Epidermal melanocyte (primary cell): ENCODE data around the gene ZNF646.
"Not testable (repeated sequence)": the region's sequence is repeated elsewhere in the genome, so short reads cannot be mapped to it uniquely, and the experiment has no call there.

Experiments used
- DNase-seq: peaks from one replicate; pipeline ENCODE4 v3.0.0; 2011; ENCODE audit warnings: low spot score; ENCODE audit not compliant: insufficient read length

Gene ZNF646

DNA sequence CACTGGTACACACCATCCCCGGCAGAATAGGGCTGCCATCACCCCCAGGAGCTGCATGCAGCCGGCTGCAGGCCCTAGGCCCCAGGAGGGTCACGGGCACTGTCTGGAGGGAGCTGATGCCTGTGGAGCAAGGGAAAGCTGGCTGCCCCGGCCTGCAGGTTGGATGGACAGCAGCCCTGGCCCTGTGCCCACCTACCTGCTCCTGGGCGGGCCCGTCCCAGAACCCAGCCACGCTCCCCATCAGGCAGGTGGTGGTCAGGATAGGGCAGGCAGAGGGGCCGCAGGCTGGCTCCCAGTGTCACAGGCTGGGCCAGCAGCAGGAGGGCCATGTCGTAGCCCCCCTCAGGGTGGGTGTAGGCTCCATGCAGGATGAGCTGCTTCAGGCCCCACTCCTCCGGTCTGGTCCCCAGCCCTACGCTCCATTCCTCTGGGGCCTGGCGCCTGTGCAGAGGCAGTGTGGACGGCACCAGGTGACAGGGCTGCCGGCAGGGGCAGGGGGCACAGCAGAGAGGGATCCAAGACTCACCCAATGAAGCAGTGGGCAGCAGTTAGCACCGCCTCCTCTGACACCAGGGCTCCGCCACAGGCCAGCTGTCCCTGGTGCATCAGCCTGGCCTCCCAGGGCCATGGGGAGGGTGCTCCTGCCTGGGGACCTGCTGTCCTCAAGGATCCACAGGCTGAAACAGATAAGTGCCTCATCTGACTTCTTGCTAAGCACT is 10.5 kb downstream of the ZNF646 start:
- DNase-seq: peak; percentile 15

DNA sequence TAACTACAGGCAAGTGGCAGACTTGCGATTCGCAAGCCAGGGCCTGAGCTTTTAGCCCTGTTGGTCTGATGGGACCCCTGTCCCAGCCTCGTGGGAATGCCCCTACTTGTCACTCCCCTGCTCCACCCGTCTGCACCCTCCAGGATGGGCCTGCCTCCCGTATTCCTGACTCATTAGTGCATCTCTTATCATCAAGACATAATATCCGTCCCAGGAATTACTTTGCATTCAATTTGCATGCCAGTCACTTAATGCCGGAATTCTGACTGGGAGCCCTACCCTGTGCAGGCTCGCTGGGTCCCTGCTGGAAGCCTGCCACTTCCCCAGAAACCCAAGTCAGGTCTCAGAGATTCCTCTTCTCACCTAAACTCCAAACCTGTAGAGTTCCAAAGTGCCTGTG is 11.2 kb downstream of the ZNF646 start:
- DNase-seq: peak; percentile 13

DNA sequence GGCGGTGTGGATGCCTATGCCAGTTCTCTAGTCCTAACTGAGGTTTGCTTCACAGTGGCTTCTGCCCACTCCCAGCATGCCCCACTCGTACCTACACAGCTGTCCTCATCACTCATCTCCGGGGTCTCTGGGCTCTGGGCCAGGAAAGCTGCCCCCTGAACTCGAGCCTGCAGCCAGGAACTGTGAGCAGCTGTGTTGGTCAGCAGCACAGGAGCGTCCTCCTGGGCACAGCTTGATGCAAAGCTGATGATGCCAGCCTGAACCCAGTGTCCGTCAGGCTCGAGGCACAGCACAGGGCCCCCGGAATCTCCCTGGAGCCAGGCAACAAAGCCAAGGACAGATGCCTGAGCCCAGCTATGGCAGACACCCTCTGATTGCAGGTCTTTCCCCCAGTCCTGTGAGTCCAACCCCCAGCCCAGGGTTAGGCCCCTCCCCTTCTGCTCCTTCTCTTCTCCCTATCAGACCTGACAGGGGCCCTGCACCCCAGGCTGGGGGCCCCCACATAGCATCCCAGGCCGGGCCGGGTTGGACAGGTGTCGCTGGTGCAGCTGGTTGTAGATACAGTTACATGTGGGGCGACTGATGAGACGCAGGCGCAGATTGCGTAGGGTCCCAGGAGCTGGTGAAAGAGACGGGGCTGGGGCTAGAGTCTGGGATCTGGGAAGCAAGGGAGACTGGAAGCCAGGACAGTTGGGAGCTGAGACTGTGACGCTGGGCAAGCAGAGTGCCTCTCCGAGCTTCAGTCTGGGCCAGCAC is 11.8 kb downstream of the ZNF646 start:
- DNase-seq: peak; percentile 11

DNA sequence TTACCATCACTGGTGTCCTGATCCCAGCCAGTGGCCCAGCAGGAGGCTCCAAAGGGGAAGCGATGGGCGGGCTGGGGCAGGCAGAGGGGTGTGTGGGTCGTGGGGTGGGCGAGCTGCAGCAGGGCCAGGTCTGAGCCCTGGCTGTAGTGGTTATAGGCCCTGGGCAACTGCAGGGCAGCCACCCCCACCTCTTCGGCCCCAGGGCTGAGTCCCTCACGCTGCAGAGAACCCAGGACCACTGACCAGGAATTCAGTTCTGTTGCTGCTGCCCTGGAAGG is 12.3 kb downstream of the ZNF646 start:
- DNase-seq: peak; percentile 4

DNA sequence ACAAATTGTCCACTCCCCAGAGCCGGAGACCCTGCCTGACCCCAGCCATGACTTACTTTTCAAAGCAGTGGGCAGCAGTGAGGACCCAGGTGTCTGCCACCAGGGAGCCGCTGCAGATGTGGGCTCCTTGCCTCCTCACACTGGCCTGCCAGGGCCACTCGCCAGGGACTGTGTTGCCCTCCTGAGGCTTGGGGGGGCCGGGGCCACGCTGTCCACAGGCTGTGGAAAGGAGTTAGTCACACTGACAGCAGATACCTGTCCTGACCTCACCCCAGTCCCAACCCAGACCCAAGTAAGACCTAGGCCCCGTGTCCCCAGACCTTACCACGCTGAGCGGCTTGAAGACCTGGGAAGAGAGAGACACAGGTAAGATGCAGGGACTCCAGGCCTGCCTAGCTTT is 13.3 kb downstream of the ZNF646 start:
- no peak for DNase-seq

DNA sequence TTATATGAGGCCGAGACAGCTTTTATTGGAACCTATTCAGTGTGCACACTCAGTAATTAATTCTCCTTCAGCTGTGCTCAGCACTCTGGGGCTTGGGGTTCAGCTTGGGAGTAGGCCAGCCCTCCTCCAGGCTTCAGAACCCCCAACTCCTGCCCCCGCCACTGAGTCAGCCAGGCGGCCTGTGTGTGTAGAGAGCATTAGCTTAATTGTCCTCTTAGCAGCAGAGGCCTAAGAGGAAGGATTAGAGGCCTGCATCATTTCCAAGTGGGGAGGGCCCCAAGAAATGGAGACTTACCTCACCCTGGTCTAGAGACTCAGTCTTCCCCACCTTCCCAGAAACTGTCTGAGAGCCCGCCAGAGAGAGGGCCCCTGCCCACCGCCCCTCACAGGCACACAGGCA is 13.7 kb downstream of the ZNF646 start:
- no peak for DNase-seq

DNA sequence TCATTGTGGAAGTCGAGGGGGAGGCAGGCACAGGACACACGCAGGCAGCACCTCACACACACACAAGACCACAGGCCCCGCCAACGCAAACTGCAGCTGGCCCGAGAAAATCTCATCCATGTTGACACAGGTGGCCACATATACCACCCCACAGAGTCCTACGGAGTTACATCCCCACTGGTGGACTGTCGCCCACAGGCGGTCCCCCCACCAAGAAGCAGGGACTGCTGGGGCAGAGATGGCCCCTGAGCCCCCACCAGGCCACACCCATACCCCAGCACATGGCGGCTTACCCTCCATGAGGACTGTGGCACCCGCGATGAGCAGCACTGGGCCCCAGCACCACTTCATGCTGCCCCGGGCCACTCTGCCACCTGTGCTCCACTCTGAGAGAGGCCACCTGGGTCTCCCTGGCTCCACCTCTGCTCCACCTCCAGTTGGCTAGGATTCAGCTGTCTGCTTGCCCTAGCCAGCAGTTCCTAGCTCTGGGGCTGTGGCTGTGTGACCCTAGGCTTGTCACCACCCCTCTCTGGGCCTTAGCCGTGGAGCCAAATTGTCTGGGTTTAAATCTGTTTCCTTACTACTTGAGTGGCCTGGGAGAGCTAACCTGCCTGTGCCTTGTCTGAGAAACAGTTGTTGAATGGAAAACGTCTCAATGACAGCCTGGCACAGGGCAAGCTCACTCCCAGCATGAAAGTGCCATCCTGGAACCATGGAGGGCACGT is 14.4 kb downstream of the ZNF646 start, which contains the start of gene PRSS53:
TSS of gene PRSS53 (minus strand) at position 485 of the 725 bp plus-strand sequence. CDS start at position 351, 134 bp downstream.
- peak; percentile 12 for DNase-seq

DNA sequence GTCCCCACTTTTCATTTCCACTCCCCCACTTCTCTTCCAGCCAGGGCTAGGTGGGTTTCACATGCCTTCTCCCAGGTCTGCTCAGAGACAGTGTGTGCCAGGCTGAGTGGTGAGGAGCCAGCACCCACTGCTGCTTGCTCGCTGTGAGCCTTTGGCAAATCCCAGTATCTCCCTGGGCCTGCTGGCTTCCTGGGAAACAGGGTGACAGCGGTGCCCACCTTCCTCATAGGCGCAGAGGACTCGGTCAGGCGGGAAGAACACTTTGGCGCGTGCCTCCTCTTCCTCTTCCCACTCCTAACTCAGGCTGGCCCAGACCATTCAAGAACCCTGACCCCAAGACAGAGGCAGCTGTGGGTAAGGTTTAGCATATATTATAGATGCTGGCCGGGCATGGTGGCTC is 15.0 kb downstream of the ZNF646 start:
- no peak for DNase-seq

DNA sequence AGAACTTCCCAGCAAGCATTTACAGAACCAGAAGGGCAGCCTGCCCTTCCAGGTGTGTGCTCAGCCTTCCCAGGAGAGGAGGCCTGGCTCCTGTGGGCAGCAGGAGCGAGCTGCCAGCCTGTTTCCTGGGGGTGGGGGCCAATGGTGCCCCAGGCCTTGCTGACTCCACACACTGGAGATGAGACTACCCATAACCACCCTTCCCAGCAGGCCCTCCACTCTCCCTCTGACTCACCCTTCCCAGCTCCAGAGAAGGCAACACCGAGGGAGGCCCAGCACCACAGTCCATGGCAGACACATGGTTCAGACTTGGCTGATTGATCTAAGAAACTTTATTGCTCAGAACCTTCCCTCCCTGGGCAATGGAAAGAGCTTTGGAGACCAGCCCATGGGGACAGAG is 16.3 kb downstream of the ZNF646 start:
- no peak for DNase-seq

DNA sequence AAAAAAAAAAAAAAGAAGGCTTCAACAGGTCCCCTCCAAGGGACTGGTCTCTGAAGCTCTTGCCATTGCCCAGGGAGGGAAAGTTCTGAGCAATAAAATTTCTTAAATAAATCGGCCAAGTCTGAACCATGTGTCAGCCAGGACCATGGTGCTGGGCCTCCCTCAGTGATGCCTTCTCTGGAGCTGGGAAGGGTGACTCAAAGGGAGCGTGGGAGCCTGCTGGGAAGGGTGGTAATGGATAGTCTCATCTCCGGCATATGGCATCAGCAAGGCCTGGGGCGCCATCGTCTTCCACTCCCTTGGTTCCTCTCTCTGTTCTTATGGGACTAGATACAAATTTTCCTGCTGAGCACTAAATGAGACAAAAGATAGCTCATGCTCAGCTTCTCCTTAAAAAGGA is 18.1 kb downstream of the ZNF646 start:
- peak; percentile 12 for DNase-seq

DNA sequence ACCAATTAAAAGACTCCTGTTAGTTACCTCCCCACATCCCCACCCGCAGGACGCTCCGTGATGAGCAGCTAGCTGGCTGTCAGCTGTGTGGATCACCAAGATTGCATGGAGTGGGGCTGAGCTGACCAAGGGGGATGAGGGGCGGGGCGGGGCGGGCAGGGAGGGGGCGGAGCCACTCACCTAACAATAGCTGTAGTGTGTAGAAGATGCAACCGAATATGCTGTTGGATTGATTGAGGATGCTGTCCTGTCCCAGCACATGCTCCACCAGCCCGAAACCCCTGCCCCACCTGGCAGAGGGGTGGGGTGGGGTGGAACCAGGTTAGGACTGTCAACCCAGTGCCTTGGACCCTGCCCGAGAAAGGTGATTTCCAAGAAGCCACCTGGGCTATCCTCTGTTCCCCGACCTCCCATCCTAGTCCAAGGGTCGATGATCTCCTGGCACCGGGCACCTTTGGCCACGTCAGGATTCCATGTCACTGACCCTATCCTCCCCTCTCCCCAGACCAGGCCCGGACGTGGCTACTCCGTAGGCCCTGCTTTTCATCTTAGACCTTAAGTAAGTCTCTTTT is 19.0 kb downstream of the ZNF646 start:
- DNase-seq: peak; percentile 70

DNA sequence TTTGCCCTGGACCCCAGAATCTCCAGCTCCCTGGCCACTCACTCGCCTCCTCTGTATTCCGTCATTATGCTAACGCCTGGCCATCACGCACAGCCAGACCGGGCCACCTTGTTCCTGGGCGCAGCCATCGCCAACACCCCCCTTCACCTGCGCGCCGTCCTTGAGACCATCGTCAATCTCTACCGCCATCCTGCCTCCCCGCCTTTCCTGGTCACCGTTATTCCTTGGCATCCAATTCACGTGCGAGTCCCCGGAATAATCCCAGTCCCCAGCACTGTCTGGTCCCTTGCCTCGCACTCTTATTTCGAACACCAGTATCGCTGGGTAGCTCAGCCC is 19.8 kb downstream of the ZNF646 start:
- peak; percentile 11 for DNase-seq

DNA sequence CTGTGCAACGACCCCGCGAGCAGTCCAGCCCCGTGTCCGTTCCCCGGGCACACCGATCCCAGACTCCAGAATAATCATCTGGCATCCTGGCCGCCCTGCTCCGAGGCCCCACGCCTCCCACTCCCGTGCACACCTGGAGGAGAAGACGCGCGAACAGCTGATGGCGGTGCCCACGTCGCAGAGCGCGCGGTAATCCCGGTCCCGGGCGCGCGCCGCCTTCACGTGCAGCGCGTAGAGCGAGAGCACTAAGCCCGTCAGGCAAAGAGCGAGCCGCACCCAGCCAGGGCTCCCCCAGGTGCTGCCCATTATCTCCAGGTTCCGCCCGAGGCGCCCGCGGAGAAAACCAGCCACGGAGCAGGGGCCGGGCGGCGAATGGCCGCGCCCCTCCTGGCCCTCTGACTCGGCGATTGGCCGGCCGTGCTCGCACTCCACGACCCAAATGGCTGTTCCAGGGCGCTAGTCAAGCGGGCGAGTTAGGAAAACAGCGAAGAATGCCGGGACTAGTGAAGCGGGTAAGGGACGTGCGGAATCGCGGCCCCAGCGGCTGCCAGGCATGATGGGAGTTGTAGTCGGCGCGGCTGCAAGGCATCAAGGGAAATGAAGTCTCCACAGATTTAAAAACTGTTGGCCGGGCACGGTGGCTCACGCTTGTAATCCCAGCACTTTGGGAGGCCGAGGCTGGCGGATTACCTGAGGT is 20.4 kb downstream of the ZNF646 start, which contains the start of gene VKORC1:
TSS of gene VKORC1 (minus strand) at position 374 of the 697 bp plus-strand sequence. CDS start at position 306, 68 bp downstream.
- DNase-seq: peak; percentile 95

DNA sequence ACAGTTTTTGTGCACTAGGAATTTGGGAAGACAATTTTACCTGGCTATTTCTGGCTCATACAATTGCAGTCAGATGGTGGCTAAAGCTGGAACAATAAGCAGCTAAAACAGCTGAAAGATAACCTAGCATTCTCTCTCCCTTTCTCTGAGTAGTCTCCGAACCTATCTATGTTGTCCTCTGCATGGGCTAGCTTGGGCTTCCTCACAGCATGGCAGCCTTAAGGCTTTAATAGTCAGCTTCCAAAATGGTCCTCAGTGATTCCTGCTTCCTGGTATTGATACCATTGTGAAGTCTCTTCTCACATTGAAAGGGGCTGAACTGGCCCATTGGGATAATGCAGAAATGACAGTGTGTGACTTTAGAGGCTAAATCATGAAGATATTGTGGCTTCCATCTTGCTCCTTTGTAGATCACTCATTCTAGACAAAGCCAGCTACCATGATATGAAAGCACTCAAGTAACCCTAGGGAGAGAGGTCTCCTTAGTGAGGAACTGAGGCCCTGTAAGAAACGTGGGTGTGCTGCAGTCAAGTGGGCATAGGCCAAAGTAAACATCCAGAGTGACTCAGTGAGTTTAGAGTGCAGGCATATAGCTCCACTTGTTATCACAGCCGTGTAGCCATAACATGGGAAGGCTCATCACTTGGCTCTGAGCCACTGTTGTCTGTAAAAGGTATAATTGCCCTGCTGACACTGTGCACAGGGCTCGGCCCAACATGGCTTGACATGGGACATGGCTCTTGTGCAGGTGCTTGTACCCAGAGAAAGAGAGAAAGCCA is 25.8 kb downstream of the ZNF646 start:
- no peak for DNase-seq

DNA sequence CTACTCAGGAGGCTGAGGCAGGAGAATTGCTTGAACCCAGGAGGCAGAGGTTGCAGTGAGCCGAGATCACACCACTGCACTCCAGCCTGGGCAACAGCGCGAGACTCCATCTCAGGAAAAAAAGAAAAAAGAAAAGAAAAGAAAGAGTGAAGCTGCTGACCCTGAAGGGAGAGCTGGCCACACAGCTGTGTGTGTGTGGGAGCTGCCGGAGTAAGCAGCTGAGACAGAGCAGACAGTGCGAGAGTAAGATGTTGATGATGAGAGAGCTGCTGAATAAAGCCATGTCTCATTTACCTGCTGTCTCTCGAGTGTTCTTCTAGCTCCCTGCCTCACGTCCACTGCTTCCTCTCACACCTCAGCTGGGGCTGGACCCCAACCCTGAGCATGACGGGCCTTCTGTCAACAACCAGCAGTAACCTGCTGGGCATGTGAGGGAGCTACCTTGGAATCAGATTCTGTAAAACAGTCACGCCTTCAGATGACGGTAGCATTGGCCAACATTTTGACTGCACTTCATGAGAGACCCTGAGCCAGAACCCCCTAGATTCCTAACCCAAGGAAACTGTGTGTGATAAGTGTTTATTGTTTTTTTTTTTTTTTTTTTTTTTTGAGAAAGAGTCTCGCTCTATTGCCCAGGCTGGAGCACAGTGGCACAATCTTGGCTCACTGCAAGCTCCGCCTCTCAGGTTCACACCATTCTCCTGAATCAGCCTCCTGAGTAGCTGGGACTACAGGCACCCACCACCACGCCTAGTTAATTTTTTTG is 26.8 kb downstream of the ZNF646 start:
- DNase-seq: not testable (repeated sequence)

DNA sequence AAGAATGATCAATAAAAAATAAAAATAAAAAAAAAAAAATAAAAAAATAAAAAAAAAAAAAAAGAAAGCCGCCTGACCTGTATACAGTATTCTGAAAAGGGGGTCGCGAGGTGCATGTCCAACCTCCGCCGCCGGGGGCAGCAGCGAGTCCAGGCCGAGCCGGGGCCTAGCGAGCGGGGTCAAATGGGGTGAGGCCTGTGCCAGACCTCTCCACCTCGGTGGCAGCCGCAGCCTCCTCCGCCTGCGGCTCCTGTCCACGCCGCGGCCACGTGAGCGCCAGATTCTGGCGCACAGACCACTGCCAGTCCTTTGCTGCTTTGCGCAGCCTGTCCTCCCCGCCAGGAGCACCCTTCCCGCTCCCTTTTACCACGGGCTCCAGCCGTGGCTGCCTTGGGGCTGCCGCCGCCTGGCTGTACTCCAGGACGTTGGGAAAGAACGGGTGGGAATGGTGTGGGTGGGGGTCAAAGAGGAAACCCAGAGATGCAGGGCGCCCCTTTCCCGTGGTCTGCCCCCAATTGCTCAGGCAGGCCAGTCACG is 31.5 kb downstream of the ZNF646 start:
- DNase-seq: peak; percentile 84

DNA sequence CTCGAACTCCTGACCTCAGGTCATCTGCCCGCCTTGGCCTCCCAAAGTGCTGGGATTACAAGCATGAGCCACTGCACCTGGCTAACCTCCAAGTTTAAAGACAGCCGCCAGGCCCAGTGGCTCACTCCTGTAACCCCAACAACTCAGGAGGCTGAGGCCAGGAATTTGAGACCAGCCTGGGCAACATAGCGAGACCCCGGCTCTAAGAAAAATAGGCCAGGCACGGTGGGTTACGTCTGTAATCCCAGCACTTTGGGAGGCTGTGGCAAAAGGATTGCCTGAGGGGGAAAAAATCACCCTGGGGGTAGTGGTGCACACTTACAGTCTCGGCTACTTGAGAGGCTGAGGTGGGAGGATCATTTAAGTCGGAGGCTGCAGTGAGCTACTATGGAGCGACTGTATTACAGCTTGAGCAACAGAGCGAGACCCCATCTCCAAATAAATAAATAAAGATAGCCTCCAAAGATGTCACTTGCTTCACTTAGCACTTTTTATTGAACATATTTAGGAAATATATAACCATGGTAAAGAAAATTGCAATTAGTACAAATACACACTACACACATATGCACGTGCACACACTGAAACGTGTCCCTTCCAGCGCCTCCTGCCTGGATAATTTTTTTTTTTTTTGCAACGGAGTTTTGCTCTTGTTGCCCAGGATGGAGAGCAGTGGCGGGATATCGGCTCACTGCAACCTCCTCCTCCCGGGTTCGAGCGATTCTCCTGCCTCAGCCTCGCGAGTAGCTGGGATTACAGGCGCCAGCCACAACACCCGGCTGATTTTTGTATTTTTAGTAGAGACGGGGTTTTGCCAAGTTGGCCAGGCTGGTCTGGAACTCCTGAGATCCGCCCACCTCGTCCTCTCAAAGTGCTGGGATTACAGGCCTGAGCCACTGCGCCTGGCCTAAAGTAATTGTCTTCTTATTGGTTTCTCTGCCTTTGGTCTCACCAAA is 32.6 kb downstream of the ZNF646 start:
- no peak for DNase-seq

DNA sequence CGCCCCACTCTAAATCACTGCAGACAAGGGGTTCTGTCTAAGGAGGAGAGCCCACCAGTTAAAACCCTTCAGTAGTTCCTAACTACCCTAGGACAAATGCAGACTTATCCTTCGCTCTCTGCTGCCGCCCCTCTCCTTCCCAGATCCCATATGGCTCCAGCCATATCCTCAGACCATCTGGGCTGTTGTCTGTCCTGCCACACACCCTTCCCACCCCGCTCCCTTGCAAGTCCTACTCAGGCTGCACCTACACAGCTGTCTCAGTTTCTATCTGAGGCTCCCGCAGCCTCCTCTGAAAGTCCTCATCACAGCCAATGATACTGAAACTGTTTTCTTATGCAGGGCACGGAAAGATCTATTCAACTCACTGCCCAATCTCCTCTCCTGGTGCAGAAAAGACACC is 33.2 kb downstream of the ZNF646 start:
- DNase-seq: peak; percentile 16
